ENCODE measurements around the gene IGSF3. TPM values are rescaled to one million over a fixed set of nuclear protein-coding genes. Genes with fewer than 3 reads are reported as not detected.
"Not testable (repeated sequence)": the region's sequence is repeated elsewhere in the genome, so short reads cannot be mapped to it uniquely, and the experiment has no call there.

IGSF3 gene
- total RNA-seq, 1 donor from 2014 or later = 15.8 TPM

GRCh38 chr1:116645802-116646672 lies 21.5 kb downstream of the IGSF3 start:
- ATAC-seq; H3K9me3 ChIP-seq; H3K27ac ChIP-seq; intact Hi-C loops (cut with DNase I); H3K36me3 ChIP-seq; DNase-seq; H3K4me3 ChIP-seq; H3K4me1 ChIP-seq; H3K27me3 ChIP-seq (ENCODE audit: low read depth): not testable (repeated sequence)

GRCh38 chr1:116644993-116645392 lies 22.5 kb downstream of the IGSF3 start:
- H3K4me1 ChIP-seq; H3K36me3 ChIP-seq; intact Hi-C loops (cut with DNase I); H3K27ac ChIP-seq; ATAC-seq; DNase-seq; H3K4me3 ChIP-seq; H3K27me3 ChIP-seq (ENCODE audit: low read depth); H3K9me3 ChIP-seq: not testable (repeated sequence)

- H3K36me3 ChIP-seq; H3K4me3 ChIP-seq; intact Hi-C loops (cut with DNase I): not testable (repeated sequence)
Measured at GRCh38 chr1:116644096-116644495, 23.4 kb downstream of the IGSF3 start.

GRCh38 chr1:116643281-116643751 lies 24.2 kb downstream of the IGSF3 start:
- DNase-seq; H3K9me3 ChIP-seq; H3K4me3 ChIP-seq; intact Hi-C loops (cut with DNase I); H3K4me1 ChIP-seq; H3K27me3 ChIP-seq (ENCODE audit: low read depth); ATAC-seq; H3K36me3 ChIP-seq; H3K27ac ChIP-seq: not testable (repeated sequence)

More at GRCh38 chr1:116644096-116644495, 23.4 kb downstream of the IGSF3 start:
- not testable (repeated sequence) for H3K27me3 ChIP-seq (ENCODE audit: low read depth); DNase-seq; H3K9me3 ChIP-seq; H3K4me1 ChIP-seq; ATAC-seq; H3K27ac ChIP-seq

GRCh38 chr1:116642311-116643280 lies 24.9 kb downstream of the IGSF3 start:
- H3K9me3 ChIP-seq; intact Hi-C loops (cut with DNase I); H3K4me1 ChIP-seq; ATAC-seq; H3K27me3 ChIP-seq (ENCODE audit: low read depth); H3K27ac ChIP-seq; H3K4me3 ChIP-seq; H3K36me3 ChIP-seq; DNase-seq: not testable (repeated sequence)

GRCh38 chr1:116637583-116637982 lies 29.9 kb downstream of the IGSF3 start:
- H3K4me3 ChIP-seq; H3K4me1 ChIP-seq; DNase-seq; H3K27me3 ChIP-seq (ENCODE audit: low read depth); H3K27ac ChIP-seq; H3K36me3 ChIP-seq; intact Hi-C loops (cut with DNase I); H3K9me3 ChIP-seq; ATAC-seq: not testable (repeated sequence)

GRCh38 chr1:116636584-116636983 lies 30.9 kb downstream of the IGSF3 start:
- H3K4me1 ChIP-seq; H3K36me3 ChIP-seq; H3K4me3 ChIP-seq; H3K27ac ChIP-seq; DNase-seq; ATAC-seq; intact Hi-C loops (cut with DNase I); H3K9me3 ChIP-seq; H3K27me3 ChIP-seq (ENCODE audit: low read depth): not testable (repeated sequence)

- H3K4me1 ChIP-seq; H3K4me3 ChIP-seq; H3K27ac ChIP-seq; H3K27me3 ChIP-seq (ENCODE audit: low read depth); DNase-seq; intact Hi-C loops (cut with DNase I); H3K9me3 ChIP-seq; ATAC-seq; H3K36me3 ChIP-seq: not testable (repeated sequence)
Measured at GRCh38 chr1:116634386-116634785, 33.1 kb downstream of the IGSF3 start.

- ATAC-seq; H3K4me1 ChIP-seq; H3K27me3 ChIP-seq (ENCODE audit: low read depth); intact Hi-C loops (cut with DNase I); H3K36me3 ChIP-seq; H3K4me3 ChIP-seq; H3K9me3 ChIP-seq; H3K27ac ChIP-seq; DNase-seq: not testable (repeated sequence)
Measured at GRCh38 chr1:116631996-116632925, 35.3 kb downstream of the IGSF3 start.

- H3K4me3 ChIP-seq; intact Hi-C loops (cut with DNase I); H3K9me3 ChIP-seq; H3K27ac ChIP-seq; DNase-seq; H3K36me3 ChIP-seq; H3K4me1 ChIP-seq; H3K27me3 ChIP-seq (ENCODE audit: low read depth); ATAC-seq: not testable (repeated sequence)
Measured at GRCh38 chr1:116631554-116631953, 36.0 kb downstream of the IGSF3 start.
